DMS53 (cell line): ENCODE measurements around the gene PPP1R13B.

Source experiments
- DNase-seq: peaks from one replicate; lab custom pipeline; 2025; lab: John Stamatoyannopoulos, UW

The PPP1R13B gene

GRCh38 chr14:103881268-103882201 is 34.2 kb upstream of the PPP1R13B start:
- no peak for DNase-seq

GRCh38 chr14:103880348-103881267 is 33.2 kb upstream of the PPP1R13B start:
- peak; percentile 73 for DNase-seq

- peak; percentile 92 for DNase-seq
Observed at GRCh38 chr14:103879570-103880347, 32.4 kb upstream of the PPP1R13B start.

- no peak for DNase-seq
Observed at GRCh38 chr14:103879118-103879569, 31.8 kb upstream of the PPP1R13B start.

GRCh38 chr14:103878180-103878579 is 30.8 kb upstream of the PPP1R13B start:
- DNase-seq = no peak

- no peak for DNase-seq
Observed at GRCh38 chr14:103875010-103875409, 27.6 kb upstream of the PPP1R13B start.

- DNase-seq = no peak
Observed at GRCh38 chr14:103872481-103873113, 25.2 kb upstream of the PPP1R13B start.

- peak; percentile 70 for DNase-seq
Observed at GRCh38 chr14:103871596-103872480, 24.5 kb upstream of the PPP1R13B start.

GRCh38 chr14:103870891-103871595 is 23.7 kb upstream of the PPP1R13B start:
- no peak for DNase-seq

GRCh38 chr14:103870144-103870876 is 22.9 kb upstream of the PPP1R13B start:
- no peak for DNase-seq

- peak; percentile 26 for DNase-seq
Observed at GRCh38 chr14:103869406-103870143, 22.2 kb upstream of the PPP1R13B start.

- peak; percentile 11 for DNase-seq
Observed at GRCh38 chr14:103868242-103868897, 21.0 kb upstream of the PPP1R13B start.

GRCh38 chr14:103867523-103867953 is 20.2 kb upstream of the PPP1R13B start:
- no peak for DNase-seq

GRCh38 chr14:103867020-103867419 is 19.6 kb upstream of the PPP1R13B start:
- no peak for DNase-seq

- no peak for DNase-seq
Observed at GRCh38 chr14:103863245-103863644, 15.9 kb upstream of the PPP1R13B start.

- peak; percentile 20 for DNase-seq
Observed at GRCh38 chr14:103862393-103862782, 15.0 kb upstream of the PPP1R13B start.
